Ectodermal cell (in vitro differentiated cells): ENCODE measurements around the gene AHI1.
"Not testable (repeated sequence)": the region's sequence is repeated elsewhere in the genome, so short reads cannot be mapped to it uniquely, and the experiment has no call there.

Experiments used
- H3K27ac ChIP-seq: 2 replicates; pipeline ENCODE4 v1.7.0; 2013; ENCODE audit warnings: mild to moderate bottlenecking, low read depth, low read length; ENCODE audit not compliant: insufficient read depth, poor library complexity, severe bottlenecking
- H3K27me3 ChIP-seq: 2 replicates; pipeline ENCODE4 v1.7.0; 2013; ENCODE audit warnings: mild to moderate bottlenecking, low read length; ENCODE audit not compliant: insufficient read depth, control insufficient read depth, poor library complexity, severe bottlenecking
- H3K36me3 ChIP-seq: one replicate; pipeline ENCODE4 v1.7.0; 2013; ENCODE audit warnings: low read length; ENCODE audit not compliant: control insufficient read depth, insufficient read depth
- H3K4me1 ChIP-seq: one replicate; pipeline ENCODE4 v1.7.0; 2013; ENCODE audit warnings: low read length; ENCODE audit not compliant: control insufficient read depth, insufficient read depth
- H3K4me3 ChIP-seq: 2 replicates; pipeline ENCODE4 v1.7.0; 2013; ENCODE audit warnings: low read depth, low read length, control low read depth; ENCODE audit not compliant: insufficient read depth
- H3K9me3 ChIP-seq: 2 replicates; pipeline ENCODE4 v1.7.0; 2013; ENCODE audit warnings: mild to moderate bottlenecking, low read length, moderate library complexity; ENCODE audit not compliant: control insufficient read depth
- WGBS, 2 experiments: methylation state at CpG; one replicate each; pipeline ENCODE4 v1.1.7; 2013; ENCODE audit warnings: missing lambda C conversion rate in 2 of 2; 5-methylcytosine and 5-hydroxymethylcytosine counted together

Gene AHI1

DNA sequence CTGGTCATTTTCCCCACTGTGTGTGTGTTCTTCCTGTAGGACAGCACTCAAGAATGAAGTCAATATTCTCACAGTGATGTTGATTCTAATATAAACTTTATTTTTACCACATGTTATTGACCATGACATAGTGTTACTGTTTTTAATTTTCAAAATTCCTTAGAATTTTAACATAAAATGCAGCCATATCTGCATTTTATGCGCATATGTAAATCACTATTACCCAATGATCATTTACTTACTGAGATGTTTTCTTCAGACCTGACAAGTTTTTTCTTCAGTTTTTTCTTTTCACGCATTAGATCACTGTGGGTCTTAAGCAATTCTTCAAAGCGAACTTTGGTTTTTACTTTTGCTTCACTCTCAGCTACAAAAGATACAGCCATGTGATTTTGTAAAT is 7.2 kb downstream of the AHI1 start:
- Histone ChIP-seq H3K27me3 (no peaks in the 10 kb centered on the region), H3K27ac (no peak overlapping the region), H3K36me3 (peaks cover 17% of the 10 kb centered on the region), H3K4me3 (no peak overlapping the region), H3K9me3 (no peaks in the 10 kb centered on the region), H3K4me1 (no peaks in the 10 kb centered on the region)
- 94% methylated on average over 3 of the region's 3 CpGs for WGBS, 2 experiments

DNA sequence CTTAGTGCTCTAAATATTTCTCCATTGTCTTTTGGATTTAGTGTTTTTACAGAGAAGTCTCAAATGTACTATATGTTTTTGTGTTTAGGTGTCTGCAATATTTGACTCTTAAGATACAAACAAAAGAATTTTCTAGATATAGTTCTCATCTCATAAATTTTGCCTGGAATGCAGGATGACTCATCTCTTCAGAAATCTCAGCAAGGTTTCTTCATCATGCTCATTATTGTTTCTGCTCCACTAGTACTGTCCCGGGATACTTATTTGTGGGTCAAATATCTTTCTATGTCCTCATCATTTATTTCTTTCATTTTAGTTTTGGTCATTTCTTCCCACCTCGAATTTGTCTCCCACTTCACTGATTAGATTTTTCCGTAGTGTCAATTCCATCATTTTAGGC is 9.5 kb downstream of the AHI1 start:
- Histone ChIP-seq H3K27ac (no peak overlapping the region), H3K27me3 (no peaks in the 10 kb centered on the region), H3K4me3 (no peak overlapping the region), H3K9me3 (peaks cover 5% of the 10 kb centered on the region), H3K36me3 (peaks cover 27% of the 10 kb centered on the region), H3K4me1 (no peaks in the 10 kb centered on the region)
- WGBS, 2 experiments: 87 to 96% methylated on average over 3 of the region's 3 CpGs

DNA sequence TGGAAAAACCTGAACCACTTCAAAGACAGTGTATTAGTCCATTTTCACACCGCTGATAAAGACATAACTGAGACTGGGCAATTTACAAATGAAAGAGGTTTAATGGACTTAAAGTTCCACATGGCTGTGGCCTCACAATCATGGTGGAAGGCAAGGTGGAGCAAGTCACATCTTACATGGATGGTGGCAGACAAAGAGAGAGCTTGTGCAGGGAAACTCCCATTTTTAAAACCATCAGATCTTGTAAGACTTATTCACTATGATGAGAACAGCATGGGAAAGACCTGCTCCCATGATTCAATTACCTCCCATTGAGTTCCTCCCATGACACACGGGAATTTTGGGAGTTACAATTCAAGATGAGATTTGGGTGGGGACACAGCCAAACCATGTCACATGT is 13.6 kb downstream of the AHI1 start:
- WGBS, 2 experiments: 95 to 98% methylated on average over 2 of the region's 2 CpGs
- not testable (repeated sequence) for H3K9me3 ChIP-seq, H3K27me3 ChIP-seq, H3K4me1 ChIP-seq, H3K27ac ChIP-seq, H3K4me3 ChIP-seq
- H3K36me3 ChIP-seq: peaks cover 38% of the 10 kb centered on the region

DNA sequence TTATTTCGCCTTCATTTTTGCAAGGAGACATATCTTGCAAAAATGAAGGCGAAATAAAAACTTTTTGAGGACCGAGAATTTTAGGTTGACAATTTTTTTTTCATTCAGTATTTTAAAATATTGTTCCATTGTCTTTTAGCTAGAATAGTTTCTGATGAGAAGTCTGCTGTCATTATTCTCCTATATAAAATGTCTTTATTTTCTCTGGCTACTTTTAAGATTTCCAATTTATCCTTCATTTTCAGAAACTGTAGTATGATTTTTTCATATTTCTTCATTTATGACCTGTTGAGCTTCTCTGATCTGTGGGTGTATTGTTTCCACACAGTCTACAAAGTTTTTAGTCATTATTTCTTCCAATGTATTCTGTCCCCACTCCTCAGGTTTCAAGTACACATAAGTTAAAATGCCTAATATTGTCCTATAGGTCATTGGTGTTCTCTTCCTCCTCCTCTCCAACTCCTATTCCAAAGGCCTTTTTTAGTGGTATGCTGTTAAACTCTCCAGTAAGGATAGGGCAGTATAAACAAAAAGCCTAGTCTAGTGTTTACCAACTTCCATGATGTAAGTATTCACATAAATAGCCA is 15.7 kb downstream of the AHI1 start:
- 90 to 94% methylated on average over 2 to 3 of the region's 3 CpGs for WGBS, 2 experiments
- Histone ChIP-seq H3K36me3 (peaks cover 42% of the 10 kb centered on the region), H3K27me3 (no peaks in the 10 kb centered on the region), H3K9me3 (peaks cover 8% of the 10 kb centered on the region), H3K27ac (no peak overlapping the region), H3K4me1 (no peaks in the 10 kb centered on the region), H3K4me3 (no peak overlapping the region)

DNA sequence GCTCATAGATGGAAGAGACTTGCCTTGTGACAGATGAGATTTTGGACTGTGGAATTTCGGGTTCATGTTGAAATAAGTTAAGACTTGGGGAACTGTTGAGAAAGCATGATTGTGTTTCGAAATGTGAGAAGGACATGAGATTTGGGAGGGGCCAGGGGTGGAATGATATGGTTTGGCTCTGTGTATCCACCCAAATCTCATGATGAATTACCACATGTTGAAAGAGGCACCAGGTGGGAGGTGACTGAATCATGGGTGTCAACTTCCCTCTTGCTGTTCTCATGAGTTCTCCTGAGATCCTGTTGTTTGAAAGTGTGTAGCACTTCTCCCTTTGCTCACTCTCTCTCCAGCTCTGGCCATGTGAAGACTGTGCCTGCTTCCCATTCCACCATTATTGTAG is 17.9 kb downstream of the AHI1 start:
- no peaks in the 10 kb centered on the region for H3K27me3 ChIP-seq
- 85 to 88% methylated on average over 2 of the region's 2 CpGs for WGBS, 2 experiments
- H3K9me3 ChIP-seq: peaks cover 8% of the 10 kb centered on the region
- H3K27ac ChIP-seq: no peak overlapping the region
- peaks cover 34% of the 10 kb centered on the region for H3K36me3 ChIP-seq
- H3K4me1 ChIP-seq: no peaks in the 10 kb centered on the region
- H3K4me3 ChIP-seq: no peak overlapping the region

DNA sequence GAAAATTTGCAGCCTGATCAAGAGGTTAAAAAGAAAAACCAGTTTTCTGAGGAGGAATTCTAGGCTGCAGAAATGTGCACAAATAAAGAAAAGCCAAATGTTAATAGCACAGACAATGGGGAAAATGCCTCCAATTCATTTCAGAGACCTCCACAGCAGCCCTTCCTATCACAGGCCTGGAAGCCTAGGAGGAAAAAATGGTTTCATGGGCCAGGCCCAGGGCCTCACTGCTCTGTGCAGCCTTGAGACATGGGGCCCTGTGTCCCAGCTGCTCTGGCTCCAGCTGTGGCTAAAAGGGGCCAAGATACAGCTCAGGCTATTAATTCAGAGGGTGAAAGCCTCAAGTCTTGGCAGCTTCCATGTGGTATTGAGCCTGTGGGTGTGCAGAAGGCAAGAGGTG is 18.9 kb downstream of the AHI1 start:
- Histone ChIP-seq H3K27me3 (no peaks in the 10 kb centered on the region), H3K36me3 (peaks cover 28% of the 10 kb centered on the region), H3K9me3 (peaks cover 5% of the 10 kb centered on the region), H3K4me1 (no peaks in the 10 kb centered on the region), H3K4me3 (no peak overlapping the region), H3K27ac (no peak overlapping the region)

DNA sequence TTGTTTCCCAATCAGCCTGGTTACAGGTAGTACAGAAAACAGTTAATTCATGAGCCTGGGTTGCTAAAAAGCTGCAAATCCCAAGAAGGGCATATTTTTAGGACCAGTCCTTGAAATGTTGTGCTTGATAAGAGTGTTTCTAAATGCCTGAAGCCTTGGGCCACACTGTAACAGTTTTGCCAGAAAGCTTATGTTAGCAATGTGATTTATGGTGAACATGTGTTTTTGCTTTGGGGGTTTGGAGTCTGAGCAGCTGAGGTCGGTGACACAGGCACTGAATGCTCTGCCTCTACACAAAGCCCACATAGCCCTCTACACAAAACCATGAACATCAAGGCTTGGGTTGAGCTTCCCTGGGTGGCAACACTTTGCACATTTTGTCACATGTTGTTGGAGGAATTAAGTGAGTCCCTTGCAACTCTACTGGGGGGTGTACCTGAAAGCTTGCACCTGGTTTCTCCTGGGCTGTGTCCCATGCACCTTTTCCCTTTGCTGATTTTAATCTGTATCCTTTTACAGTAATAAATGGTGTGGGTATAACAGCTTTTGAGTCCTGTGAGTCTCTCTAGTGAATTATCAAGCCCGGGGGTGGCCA is 22.2 kb downstream of the AHI1 start:
- no peak overlapping the region for H3K27ac ChIP-seq
- no peaks in the 10 kb centered on the region for H3K9me3 ChIP-seq
- H3K4me3 ChIP-seq: no peak overlapping the region
- 57 to 100% methylated on average over 1 of the region's 2 CpGs for WGBS, 2 experiments
- no peaks in the 10 kb centered on the region for H3K27me3 ChIP-seq
- peaks cover 22% of the 10 kb centered on the region for H3K36me3 ChIP-seq
- no peaks in the 10 kb centered on the region for H3K4me1 ChIP-seq

DNA sequence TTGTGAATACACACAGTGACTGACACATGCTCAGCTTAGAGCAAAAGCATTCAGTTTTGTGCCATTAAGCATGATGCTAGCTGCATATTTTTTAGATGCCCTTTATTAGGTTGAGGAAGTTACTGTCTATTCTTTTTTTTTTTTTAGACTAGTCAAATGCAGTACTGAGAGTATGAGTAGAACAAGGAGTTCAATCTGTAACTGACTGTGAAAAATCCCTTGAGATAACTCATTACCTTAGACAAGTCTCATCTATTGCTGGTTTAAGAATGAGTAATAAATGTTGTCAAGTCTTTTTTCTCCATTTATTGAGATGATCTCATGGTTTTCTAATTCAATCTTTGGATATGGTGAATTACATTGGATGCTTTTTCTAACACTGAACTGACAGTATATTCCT is 23.2 kb downstream of the AHI1 start:
- Histone ChIP-seq H3K4me1 (no peaks in the 10 kb centered on the region), H3K36me3 (peaks cover 12% of the 10 kb centered on the region), H3K4me3 (no peak overlapping the region), H3K9me3 (no peaks in the 10 kb centered on the region), H3K27ac (no peak overlapping the region), H3K27me3 (no peaks in the 10 kb centered on the region)

DNA sequence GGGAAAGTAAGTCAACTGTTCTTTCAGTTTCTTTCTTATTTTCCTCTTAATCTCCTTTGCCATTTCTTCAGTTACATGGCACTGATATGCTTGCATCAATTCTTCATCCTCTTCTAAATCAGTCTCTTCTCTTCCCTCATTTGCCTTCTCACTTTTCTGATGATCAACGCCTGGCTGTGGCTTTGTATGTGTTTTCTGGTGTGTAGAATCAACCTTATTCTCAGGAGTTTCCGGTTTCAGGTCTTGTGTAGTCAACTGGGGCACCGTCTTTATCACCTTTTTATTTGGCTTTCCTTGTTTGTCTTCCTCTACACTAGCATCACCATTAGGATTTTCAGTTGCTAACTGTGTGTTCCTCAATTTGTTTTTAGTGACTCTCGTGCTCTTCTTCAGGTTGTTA is 31.6 kb downstream of the AHI1 start:
- Histone ChIP-seq H3K27me3 (no peaks in the 10 kb centered on the region), H3K36me3 (peaks cover 7% of the 10 kb centered on the region), H3K9me3 (no peaks in the 10 kb centered on the region), H3K4me1 (no peaks in the 10 kb centered on the region), H3K4me3 (no peak overlapping the region), H3K27ac (no peak overlapping the region)
- WGBS, 2 experiments: 86 to 89% methylated on average over 2 to 4 of the region's 4 CpGs

DNA sequence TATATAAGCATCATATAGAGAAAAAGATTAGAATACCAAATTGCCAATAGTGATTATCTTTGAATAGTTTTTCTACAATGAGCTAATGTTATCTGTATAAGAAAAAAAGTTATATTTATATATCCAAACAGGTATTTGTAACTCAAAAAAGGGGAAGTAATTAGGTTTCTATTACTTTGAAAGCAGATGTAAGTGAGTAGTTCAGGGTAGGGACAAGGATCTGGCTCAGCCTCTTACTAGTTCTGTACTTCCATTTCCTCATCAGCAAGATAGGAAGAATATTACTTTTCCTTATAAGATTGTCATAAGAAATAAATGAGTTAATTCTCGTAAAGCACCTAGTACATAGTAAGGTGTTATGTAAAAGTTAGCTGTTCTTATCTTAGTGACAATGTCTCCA is 32.2 kb downstream of the AHI1 start:
- no peaks in the 10 kb centered on the region for H3K9me3 ChIP-seq
- H3K4me1 ChIP-seq: no peaks in the 10 kb centered on the region
- H3K4me3 ChIP-seq: no peak overlapping the region
- peaks cover 7% of the 10 kb centered on the region for H3K36me3 ChIP-seq
- WGBS, 2 experiments: no CpG with 5 or more reads among the region's 1 CpG
- no peak overlapping the region for H3K27ac ChIP-seq
- no peaks in the 10 kb centered on the region for H3K27me3 ChIP-seq

DNA sequence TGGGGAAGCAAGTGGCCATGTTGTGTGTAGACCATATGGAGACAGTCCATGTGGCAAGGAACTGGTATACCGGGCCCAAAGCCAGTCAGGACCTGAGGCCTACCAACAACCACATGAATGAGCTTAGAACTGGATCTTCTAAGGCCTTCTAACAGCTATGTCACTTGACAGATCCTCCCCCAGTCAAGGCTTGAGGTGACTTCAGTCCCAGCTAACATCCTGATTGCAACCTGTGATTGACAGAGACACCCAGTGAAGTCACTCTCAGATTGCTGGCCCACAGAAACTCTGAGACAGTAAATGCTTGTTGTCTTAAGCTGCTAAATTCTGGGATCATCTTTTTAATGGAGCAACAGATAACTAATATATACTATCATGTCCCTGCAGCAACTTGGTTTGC is 32.9 kb downstream of the AHI1 start:
- no peak overlapping the region for H3K4me3 ChIP-seq
- H3K9me3 ChIP-seq: no peaks in the 10 kb centered on the region
- no peaks in the 10 kb centered on the region for H3K4me1 ChIP-seq
- H3K27ac ChIP-seq: no peak overlapping the region
- WGBS, 2 experiments: 94 to 96% methylated on average over 1 of the region's 1 CpG
- peaks cover 7% of the 10 kb centered on the region for H3K36me3 ChIP-seq
- no peaks in the 10 kb centered on the region for H3K27me3 ChIP-seq
